ENCODE data around the gene STXBP4.
A peak's percentile ranks its signal among the peaks of the same experiment; 100 is the strongest.

The STXBP4 gene

GRCh38 chr17:54948380-54948779, 20.2 kb upstream of the STXBP4 start:
- Histone ChIP-seq H3K4me3 (ENCODE audit: insufficient read length, low read depth) (no peak overlapping the region), H3K4me1 (ENCODE audit: insufficient read depth, insufficient read length) (no peaks in the 10 kb centered on the region), H3K9me3 (ENCODE audit: insufficient read depth, low read length) (no peaks in the 10 kb centered on the region), H3K36me3 (ENCODE audit: insufficient read depth, insufficient read length, low read length) (peaks cover 60% of the 10 kb centered on the region), H3K9ac (ENCODE audit: insufficient read length, low read depth) (no peak overlapping the region), H3K27me3 (ENCODE audit: insufficient read depth, insufficient read length) (no peaks in the 10 kb centered on the region)
- TF ChIP-seq YY1 (IDR thresholded peaks at IDR 0.05; ENCODE audit: insufficient read depth, insufficient read length): no peak
- TF ChIP-seq SUZ12 (IDR thresholded peaks at IDR 0.05; ENCODE audit: extremely low read depth, insufficient read depth, insufficient read length): no peak
- no peak for TF ChIP-seq ZNF274 (IDR thresholded peaks at IDR 0.05; ENCODE audit: low read depth, low read length)
- DNase-seq (ENCODE audit: low read depth, low spot score): no peak

DNA sequence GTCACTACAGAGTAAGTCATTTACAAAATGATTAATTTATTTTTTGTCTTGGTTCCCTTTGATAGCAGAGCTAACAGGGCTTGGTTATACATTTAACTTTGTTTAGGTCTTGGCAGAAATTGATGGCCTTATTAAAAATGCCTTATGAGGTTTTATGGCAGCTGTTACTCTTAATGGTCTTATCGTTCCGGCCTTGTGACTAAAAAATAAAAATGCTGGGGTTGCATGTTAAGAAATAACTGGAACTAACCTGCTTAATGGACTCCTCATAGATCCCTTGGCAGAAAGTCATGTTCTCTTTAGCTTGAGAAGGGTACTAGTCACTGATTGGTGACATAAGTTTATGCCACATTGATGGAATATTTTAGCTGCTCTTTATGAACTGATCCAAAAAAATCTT, 18.4 kb upstream of the STXBP4 start:
- no peaks in the 10 kb centered on the region for H3K4me1 ChIP-seq (ENCODE audit: insufficient read depth, insufficient read length)
- no peak for DNase-seq (ENCODE audit: low read depth, low spot score)
- peaks cover 76% of the 10 kb centered on the region for H3K36me3 ChIP-seq (ENCODE audit: insufficient read depth, insufficient read length, low read length)
- TF ChIP-seq SUZ12 (IDR thresholded peaks at IDR 0.05; ENCODE audit: extremely low read depth, insufficient read depth, insufficient read length) (no peak), ZNF274 (IDR thresholded peaks at IDR 0.05; ENCODE audit: low read depth, low read length) (no peak), YY1 (IDR thresholded peaks at IDR 0.05; ENCODE audit: insufficient read depth, insufficient read length) (no peak)
- H3K9ac ChIP-seq (ENCODE audit: insufficient read length, low read depth): no peak overlapping the region
- H3K4me3 ChIP-seq (ENCODE audit: insufficient read length, low read depth): no peak overlapping the region
- no peaks in the 10 kb centered on the region for H3K27me3 ChIP-seq (ENCODE audit: insufficient read depth, insufficient read length)
- H3K9me3 ChIP-seq (ENCODE audit: insufficient read depth, low read length): no peaks in the 10 kb centered on the region

DNA sequence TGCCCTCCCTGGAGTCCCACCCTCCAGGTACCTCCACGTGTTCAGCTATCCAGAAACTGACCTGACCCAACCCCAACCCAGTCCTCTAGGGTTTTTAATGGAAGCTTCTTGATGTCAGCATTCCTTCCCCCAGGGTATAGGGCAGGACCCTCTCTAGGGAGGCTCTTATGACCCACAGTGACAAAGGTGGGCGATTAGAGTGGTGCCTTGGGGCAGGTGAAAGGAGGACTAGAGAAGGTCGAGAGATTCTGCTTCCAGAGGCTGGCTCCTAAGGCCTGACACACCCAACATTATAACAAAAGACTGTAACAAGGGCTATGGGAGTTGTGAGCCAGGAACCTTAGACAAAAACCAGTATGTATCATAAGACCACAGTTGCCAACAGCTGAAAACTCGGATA, 17.3 kb upstream of the STXBP4 start:
- no peaks in the 10 kb centered on the region for H3K9me3 ChIP-seq (ENCODE audit: insufficient read depth, low read length)
- H3K9ac ChIP-seq (ENCODE audit: insufficient read length, low read depth): no peak overlapping the region
- peaks cover 84% of the 10 kb centered on the region for H3K36me3 ChIP-seq (ENCODE audit: insufficient read depth, insufficient read length, low read length)
- no peaks in the 10 kb centered on the region for H3K4me1 ChIP-seq (ENCODE audit: insufficient read depth, insufficient read length)
- DNase-seq (ENCODE audit: low read depth, low spot score): no peak
- no peak overlapping the region for H3K4me3 ChIP-seq (ENCODE audit: insufficient read length, low read depth)
- H3K27me3 ChIP-seq (ENCODE audit: insufficient read depth, insufficient read length): no peaks in the 10 kb centered on the region
- no peak for TF ChIP-seq YY1 (IDR thresholded peaks at IDR 0.05; ENCODE audit: insufficient read depth, insufficient read length)
- no peak for TF ChIP-seq ZNF274 (IDR thresholded peaks at IDR 0.05; ENCODE audit: low read depth, low read length)

GRCh38 chr17:54956791-54957190, 11.8 kb upstream of the STXBP4 start:
- Histone ChIP-seq H3K4me3 (ENCODE audit: insufficient read length, low read depth) (no peak overlapping the region), H3K9me3 (ENCODE audit: insufficient read depth, low read length) (no peaks in the 10 kb centered on the region), H3K27me3 (ENCODE audit: insufficient read depth, insufficient read length) (no peaks in the 10 kb centered on the region), H3K4me1 (ENCODE audit: insufficient read depth, insufficient read length) (no peaks in the 10 kb centered on the region), H3K36me3 (ENCODE audit: insufficient read depth, insufficient read length, low read length) (peaks cover 79% of the 10 kb centered on the region), H3K9ac (ENCODE audit: insufficient read length, low read depth) (no peak overlapping the region)
- TF ChIP-seq ZNF274 (IDR thresholded peaks at IDR 0.05; ENCODE audit: low read depth, low read length): no peak
- TF ChIP-seq SUZ12 (IDR thresholded peaks at IDR 0.05; ENCODE audit: extremely low read depth, insufficient read depth, insufficient read length): no peak
- no peak for TF ChIP-seq YY1 (IDR thresholded peaks at IDR 0.05; ENCODE audit: insufficient read depth, insufficient read length)
- no peak for DNase-seq (ENCODE audit: low read depth, low spot score)

GRCh38 chr17:54967621-54968261, 824 bp upstream of the STXBP4 start:
- Histone ChIP-seq H3K9ac (ENCODE audit: insufficient read length, low read depth) (peak overlapping the region; percentile 98), H3K4me1 (ENCODE audit: insufficient read depth, insufficient read length) (no peaks in the 10 kb centered on the region), H3K36me3 (ENCODE audit: insufficient read depth, insufficient read length, low read length) (peaks cover 49% of the 10 kb centered on the region), H3K4me3 (ENCODE audit: insufficient read length, low read depth) (peak overlapping the region; percentile 98), H3K9me3 (ENCODE audit: insufficient read depth, low read length) (no peaks in the 10 kb centered on the region), H3K27me3 (ENCODE audit: insufficient read depth, insufficient read length) (no peaks in the 10 kb centered on the region)
- TF ChIP-seq SUZ12 (IDR thresholded peaks at IDR 0.05; ENCODE audit: extremely low read depth, insufficient read depth, insufficient read length) (no peak), YY1 (IDR thresholded peaks at IDR 0.05; ENCODE audit: insufficient read depth, insufficient read length) (no peak), ZNF274 (IDR thresholded peaks at IDR 0.05; ENCODE audit: low read depth, low read length) (no peak)
- DNase-seq (ENCODE audit: low read depth, low spot score): no peak

- H3K9ac ChIP-seq (ENCODE audit: insufficient read length, low read depth): peak overlapping the region; percentile 98
- no peak for DNase-seq (ENCODE audit: low read depth, low spot score)
- TF ChIP-seq ZNF274 (IDR thresholded peaks at IDR 0.05; ENCODE audit: low read depth, low read length): no peak
- TF ChIP-seq YY1 (IDR thresholded peaks at IDR 0.05; ENCODE audit: insufficient read depth, insufficient read length): no peak
- no peak for TF ChIP-seq SUZ12 (IDR thresholded peaks at IDR 0.05; ENCODE audit: extremely low read depth, insufficient read depth, insufficient read length)
- H3K4me3 ChIP-seq (ENCODE audit: insufficient read length, low read depth): peak overlapping the region; percentile 98
- no peaks in the 10 kb centered on the region for H3K9me3 ChIP-seq (ENCODE audit: insufficient read depth, low read length)
- H3K27me3 ChIP-seq (ENCODE audit: insufficient read depth, insufficient read length): no peaks in the 10 kb centered on the region
- H3K36me3 ChIP-seq (ENCODE audit: insufficient read depth, insufficient read length, low read length): peaks cover 37% of the 10 kb centered on the region
- H3K4me1 ChIP-seq (ENCODE audit: insufficient read depth, insufficient read length): no peaks in the 10 kb centered on the region
Measured at GRCh38 chr17:54968988-54969332, 395 bp downstream of the STXBP4 start.

DNA sequence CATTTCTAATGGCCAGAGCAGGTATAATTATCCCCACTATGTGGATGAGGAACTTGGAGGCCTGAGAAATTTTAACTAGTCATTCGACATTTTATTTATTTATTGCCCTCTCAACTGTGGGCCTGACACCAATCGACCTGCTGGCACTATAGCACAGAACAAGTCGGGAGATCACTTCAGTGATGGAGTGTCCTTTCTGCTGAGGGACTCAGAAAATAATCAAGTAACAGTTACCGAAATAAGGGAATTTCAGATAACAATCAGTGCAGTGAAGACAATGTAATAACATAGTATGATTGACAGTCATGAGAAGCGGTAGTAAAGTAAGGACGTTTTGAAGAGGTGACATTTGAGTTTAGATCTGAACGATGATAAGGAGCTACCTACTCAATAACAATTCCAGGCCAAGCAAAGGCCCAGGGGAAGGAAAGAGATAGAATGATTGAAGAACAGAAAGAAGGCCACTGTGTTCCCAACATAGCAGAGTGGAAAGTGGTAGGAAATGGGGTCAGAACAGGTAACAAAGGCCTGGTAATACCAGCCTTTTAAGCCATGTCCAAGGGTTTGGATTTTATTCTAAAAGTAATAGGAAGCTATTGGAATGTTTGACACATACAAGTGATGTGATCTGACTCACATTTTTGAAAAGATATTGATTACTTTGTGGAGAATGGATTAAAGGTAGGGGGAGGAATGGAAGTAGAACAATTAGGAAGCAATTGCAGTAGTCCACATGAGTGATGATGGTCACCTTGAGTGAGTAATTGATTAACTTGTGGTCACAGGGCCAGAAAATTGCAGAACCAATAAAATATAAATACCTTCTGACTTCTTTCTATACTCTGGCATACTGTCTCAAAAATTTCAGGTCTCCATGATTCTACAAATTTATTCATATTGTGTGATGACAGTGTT, 1.4 kb downstream of the STXBP4 start:
- TF ChIP-seq YY1 (IDR thresholded peaks at IDR 0.05; ENCODE audit: insufficient read depth, insufficient read length): no peak
- TF ChIP-seq ZNF274 (IDR thresholded peaks at IDR 0.05; ENCODE audit: low read depth, low read length): no peak
- TF ChIP-seq SUZ12 (IDR thresholded peaks at IDR 0.05; ENCODE audit: extremely low read depth, insufficient read depth, insufficient read length): no peak
- Histone ChIP-seq H3K4me1 (ENCODE audit: insufficient read depth, insufficient read length) (no peaks in the 10 kb centered on the region), H3K9ac (ENCODE audit: insufficient read length, low read depth) (peak overlapping the region; percentile 98), H3K9me3 (ENCODE audit: insufficient read depth, low read length) (no peaks in the 10 kb centered on the region), H3K27me3 (ENCODE audit: insufficient read depth, insufficient read length) (no peaks in the 10 kb centered on the region), H3K36me3 (ENCODE audit: insufficient read depth, insufficient read length, low read length) (peaks cover 28% of the 10 kb centered on the region), H3K4me3 (ENCODE audit: insufficient read length, low read depth) (peak overlapping the region; percentile 98)
- no peak for DNase-seq (ENCODE audit: low read depth, low spot score)
